MM.1S (cell line): Measurements from ENCODE around the gene RILPL1.
A peak's percentile ranks its signal among the peaks of the same experiment; 100 is the strongest.

ENCODE experiments used
- DNase-seq: peaks from one replicate; pipeline ENCODE4 v3.0.0-alpha.2; 2015
- H2AFZ ChIP-seq: fragments of 300-600 bp; sonication (generic); 2 replicates; pipeline ENCODE4 v1.6.0; 2016; ENCODE audit warnings: antibody characterized with exemption, low read length
- H3F3A ChIP-seq: fragments of 300-600 bp; sonication (generic); 2 replicates; pipeline ENCODE4 v1.6.1; 2016; ENCODE audit warnings: mild to moderate bottlenecking, antibody characterized with exemption, low read length, moderate library complexity, mixed read lengths; ENCODE audit not compliant: insufficient read depth
- H3K27ac ChIP-seq: fragments of 300-600 bp; sonication (generic); 2 replicates; pipeline ENCODE4 v1.5.1; 2016; ENCODE audit warnings: mild to moderate bottlenecking, low read length
- H3K27me3 ChIP-seq: fragments of 300-600 bp; sonication (generic); replicated peaks from 2 replicates; pipeline ENCODE4 v1.6.0; 2016; ENCODE audit warnings: low read length; ENCODE audit not compliant: insufficient read depth
- H3K36me3 ChIP-seq: fragments of 300-600 bp; sonication (generic); replicated peaks from 2 replicates; pipeline ENCODE4 v1.6.1; 2016; ENCODE audit warnings: mild to moderate bottlenecking, low read length, mixed read lengths; ENCODE audit not compliant: insufficient read depth
- H3K4me1 ChIP-seq: fragments of 300-600 bp; sonication (generic); 2 replicates; pipeline ENCODE4 v1.6.1; 2016; ENCODE audit warnings: low read length, mixed read lengths
- H3K4me2 ChIP-seq: fragments of 300-600 bp; sonication (generic); 2 replicates; pipeline ENCODE4 v1.6.0; 2016; ENCODE audit warnings: low read depth, low read length
- H3K4me3 ChIP-seq: fragments of 300-600 bp; sonication (generic); 2 replicates; pipeline ENCODE4 v1.5.1; 2016; ENCODE audit warnings: low read length, mixed read lengths
- H3K79me2 ChIP-seq: fragments of 300-600 bp; sonication (generic); 2 replicates; pipeline ENCODE4 v1.6.1; 2016; ENCODE audit warnings: mixed run types, low read length, mixed read lengths
- H3K9ac ChIP-seq: fragments of 300-600 bp; sonication (generic); 2 replicates; pipeline ENCODE4 v1.6.1; 2016; ENCODE audit warnings: low read length, mixed read lengths
- H3K9me2 ChIP-seq: fragments of 300-600 bp; sonication (generic); replicated peaks from 2 replicates; pipeline ENCODE4 v1.6.1; 2016; ENCODE audit warnings: mild to moderate bottlenecking, low read length, mixed read lengths; ENCODE audit not compliant: insufficient read depth
- H3K9me3 ChIP-seq: fragments of 300-600 bp; sonication (generic); replicated peaks from 2 replicates; pipeline ENCODE4 v1.6.1; 2016; ENCODE audit warnings: mild to moderate bottlenecking, low read length, mixed read lengths; ENCODE audit not compliant: insufficient read depth
- H4K20me1 ChIP-seq: fragments of 300-600 bp; sonication (generic); 2 replicates; pipeline ENCODE4 v1.6.1; 2016; ENCODE audit warnings: mild to moderate bottlenecking, low read length, moderate library complexity, mixed read lengths; ENCODE audit not compliant: insufficient read depth
- CTCF ChIP-seq: fragments of 300-600 bp; sonication (generic); IDR thresholded peaks from 2 replicates; pipeline ENCODE4 v1.5.1; 2016; ENCODE audit warnings: antibody characterized with exemption, low read length, mixed read lengths
- EZH2 ChIP-seq: fragments of 300-600 bp; sonication (generic); optimal IDR thresholded peaks from 2 replicates; pipeline ENCODE3; 2017; ENCODE audit warnings: low read depth, mild to moderate bottlenecking, antibody characterized with exemption, low read length, mixed read lengths
- EZH2phosphoT487 ChIP-seq: fragments of 300-600 bp; sonication (generic); IDR thresholded peaks from 2 replicates; pipeline ENCODE4 v1.6.1; 2018; ENCODE audit warnings: antibody characterized with exemption, low read length

Gene RILPL1

GRCh38 chr12:123427036-123427769, 106.3 kb downstream of the RILPL1 start:
- Histone ChIP-seq H3K9me3 (no peaks in the 10 kb centered on the region), H3K9me2 (no peaks in the 10 kb centered on the region), H4K20me1 (no peaks in the 10 kb centered on the region), H3K27me3 (no peaks in the 10 kb centered on the region), H2AFZ (no peak overlapping the region), H3K4me2 (no peak overlapping the region), H3K79me2 (no peaks in the 10 kb centered on the region), H3K4me1 (no peaks in the 10 kb centered on the region), H3K4me3 (no peak overlapping the region), H3F3A (no peaks in the 10 kb centered on the region), H3K9ac (no peak overlapping the region), H3K27ac (peak overlapping the region; percentile 34; the same call in 1 of the 2 replicates), H3K36me3 (no peaks in the 10 kb centered on the region)
- peak; percentile 67 for DNase-seq
- TF ChIP-seq CTCF (no peak), EZH2phosphoT487 (no peak), EZH2 (no peak)

DNA sequence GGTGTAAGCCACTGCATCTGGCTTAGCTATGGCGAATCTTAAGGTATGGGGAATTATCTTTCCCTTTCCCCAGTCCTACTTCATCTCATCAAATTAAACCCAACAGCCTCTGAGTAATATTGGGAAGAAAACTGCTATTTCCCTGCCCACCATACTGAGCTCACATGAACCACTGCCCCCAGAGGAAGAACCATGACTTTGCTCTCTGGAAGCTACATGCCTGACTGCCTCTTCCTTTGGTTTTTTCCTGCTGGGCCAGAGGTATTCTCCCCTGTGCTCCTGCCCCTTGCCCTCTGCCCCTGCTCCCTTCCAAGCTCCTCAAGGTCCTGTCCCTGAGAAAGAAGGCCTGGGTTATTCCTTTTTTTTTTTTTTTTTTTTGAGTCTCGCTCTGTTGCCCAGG, 112.2 kb downstream of the RILPL1 start:
- Histone ChIP-seq H3K27me3 (no peaks in the 10 kb centered on the region), H3K4me2 (no peak overlapping the region), H3K9me3 (no peaks in the 10 kb centered on the region), H3K9me2 (no peaks in the 10 kb centered on the region), H4K20me1 (no peaks in the 10 kb centered on the region), H2AFZ (no peak overlapping the region), H3K4me1 (no peaks in the 10 kb centered on the region), H3K79me2 (no peaks in the 10 kb centered on the region), H3K4me3 (no peak overlapping the region), H3K9ac (no peak overlapping the region), H3K36me3 (no peaks in the 10 kb centered on the region), H3K27ac (no peak overlapping the region), H3F3A (no peaks in the 10 kb centered on the region)
- no peak for DNase-seq
- no peak for TF ChIP-seq CTCF
- TF ChIP-seq EZH2 = no peak
- no peak for TF ChIP-seq EZH2phosphoT487
